K562 (cell line): ENCODE measurements around the gene CDC42SE2. TPM values are rescaled to one million over a fixed set of nuclear protein-coding genes. Genes with fewer than 3 reads are reported as not detected.
A peak's percentile ranks its signal among the peaks of the same experiment; 100 is the strongest.

ENCODE experiments used
- ATF1 ChIP-seq, 2 experiments: fragments of 450-650 bp in 1 of 2; IDR thresholded peaks; 2 replicates each; pipeline ENCODE4 v1.6.1; 2016; ENCODE audit warnings: missing compliant biosample characterization in 1 of 2, missing genetic modification characterization in 1 of 2
- BRD4 ChIP-seq: fragments of 200-600 bp; sonication (generic); IDR thresholded peaks from 2 replicates; pipeline ENCODE4 v1.6.1; 2017; ENCODE audit warnings: inconsistent platforms
- FOXP4 ChIP-seq: sonication (generic); formaldehyde crosslinking; IDR thresholded peaks from 2 replicates; pipeline ENCODE4 v1.8.0; 2022; ENCODE audit warnings: mild to moderate bottlenecking, missing genetic modification reagents, borderline replicate concordance
- HDAC6 ChIP-seq: IDR thresholded peaks from 2 replicates; pipeline ENCODE4 v1.6.1; 2012; ENCODE audit warnings: low read depth, mild to moderate bottlenecking, control low read depth, inconsistent platforms, low read length, moderate library complexity
- HSF4 ChIP-seq: fragments of 250-450 bp; sonication (Bioruptor Pico); IDR thresholded peaks from 2 replicates; pipeline ENCODE4 v2.1.2; 2022; ENCODE audit warnings: mild to moderate bottlenecking, moderate library complexity, borderline replicate concordance
- ILK ChIP-seq: fragments of 450-650 bp; IDR thresholded peaks from 2 replicates; pipeline ENCODE4 v1.6.1; 2016; ENCODE audit warnings: missing genetic modification characterization, low read depth, mild to moderate bottlenecking, missing compliant biosample characterization, moderate library complexity, borderline replicate concordance
- KDM5B ChIP-seq: fragments of 200-600 bp; sonication (generic); IDR thresholded peaks from 2 replicates; pipeline ENCODE4 v1.6.1; 2012; ENCODE audit warnings: low read depth, mild to moderate bottlenecking, moderate library complexity, low read length, control low read depth, inconsistent platforms; ENCODE audit not compliant: insufficient replicate concordance
- KLF10 ChIP-seq: fragments of 250-450 bp; sonication (Bioruptor Pico); IDR thresholded peaks from 2 replicates; pipeline ENCODE4 v1.6.1; 2021; ENCODE audit warnings: matching md5 sums
- NCOA1 ChIP-seq: fragments of 450-650 bp; IDR thresholded peaks from 2 replicates; pipeline ENCODE4 v1.6.1; 2016; ENCODE audit warnings: low read depth
- NR4A1 ChIP-seq, 2 experiments: fragments of 250-450 bp in 1 of 2; fragments of 450-650 bp in 1 of 2; sonication (Bioruptor Pico) in 1 of 2; IDR thresholded peaks; 2 replicates each; pipeline versions ENCODE4 v1.4.0 to v1.6.1; 2016 to 2020; ENCODE audit warnings: mild to moderate bottlenecking in 2 of 2, missing compliant biosample characterization in 1 of 2, missing genetic modification characterization in 1 of 2, moderate library complexity in 1 of 2
- PHF20 ChIP-seq: fragments of 450-650 bp; IDR thresholded peaks from 2 replicates; pipeline ENCODE4 v1.6.1; 2018; ENCODE audit not compliant: partially characterized antibody
- PML ChIP-seq: IDR thresholded peaks from 2 replicates; pipeline ENCODE4 v1.6.1; 2012; ENCODE audit warnings: low read length, inconsistent platforms
- PTBP1 ChIP-seq: fragments of 200-400 bp; formaldehyde crosslinking; IDR thresholded peaks from 2 replicates; pipeline ENCODE4 v1.6.1; 2017; ENCODE audit warnings: low read depth, low read length
- RNF2 ChIP-seq: sonication (generic); IDR thresholded peaks from 2 replicates; pipeline ENCODE4 v1.6.1; 2016
- TGIF2 ChIP-seq: sonication (generic); formaldehyde crosslinking; IDR thresholded peaks from 2 replicates; pipeline ENCODE4 v1.8.1; 2022; ENCODE audit warnings: mild to moderate bottlenecking, missing genetic modification reagents, moderate library complexity
- ZBTB33 ChIP-seq: sonication (generic); formaldehyde crosslinking; IDR thresholded peaks from 2 replicates; pipeline ENCODE4 v1.8.1; 2023; ENCODE audit warnings: mild to moderate bottlenecking, missing genetic modification reagents
- ZFP91 ChIP-seq: sonication (generic); formaldehyde crosslinking; IDR thresholded peaks from 2 replicates; pipeline ENCODE4 v1.8.0; 2022; ENCODE audit warnings: mild to moderate bottlenecking, missing genetic modification reagents
- ZNF165 ChIP-seq: fragments of 250-450 bp; sonication (Bioruptor Pico); IDR thresholded peaks from 2 replicates; pipeline ENCODE4 v1.4.0; 2020; ENCODE audit warnings: borderline replicate concordance
- polyA plus RNA-seq, 8 experiments: library from polyadenylated mRNA; depleted of rRNA in 4 of 8; stranded (reverse) in 5 of 8; unstranded in 3 of 8; fragments of >200 nt; fragmentation: Nextera tagmentation in 2 of 8; fragmentation: Illumina TruSeq in 1 of 8; extraction: Ambion mirVana in 2 of 8; extraction: Trizol in 1 of 8; gene quantifications; 2 replicates each; pipeline versions ENCODE4 v1.2.1 to v1.2.3, GENCODE V29; 2011 to 2014; ENCODE audit warnings: inconsistent platforms in 1 of 8, missing spikeins in 1 of 8
- total RNA-seq, 7 experiments: library from RNA; depleted of rRNA in 6 of 7; stranded (reverse); fragments of >200 nt in 6 of 7; fragmentation: Illumina TruSeq in 2 of 7; extraction: Trizol in 2 of 7; gene quantifications; 2 replicates each; pipeline versions ENCODE4 v1.2.1 to v1.2.3, GENCODE V29; 2011 to 2021; ENCODE audit warnings: low replicate concordance in 1 of 7

Gene CDC42SE2
- total and polyA plus RNA-seq, 9 of the 15 experiments (the other 6 are each of a cell fraction or from before 2014, with no cell fraction given), result 24.8 to 44.3 (median 32.7) TPM

- no peak for TF ChIP-seq ZBTB33 (CRISPR knock-in tag)
- TF ChIP-seq PHF20, result peak; percentile 19
- no peak for TF ChIP-seq NCOA1
- no peak for TF ChIP-seq ZFP91 (CRISPR knock-in tag)
- TF ChIP-seq HDAC6, result no peak
- no peak for TF ChIP-seq NR4A1 (CRISPR knock-in tag; IDR thresholded peaks at IDR 0.05)
- no peak for TF ChIP-seq NR4A1 (tag; IDR thresholded peaks at IDR 0.05)
- TF ChIP-seq BRD4, result no peak
- TF ChIP-seq HSF4 (CRISPR knock-in tag), result no peak
- TF ChIP-seq TGIF2 (CRISPR knock-in tag), result no peak
- no peak for TF ChIP-seq KLF10
- no peak for TF ChIP-seq FOXP4
- TF ChIP-seq PML, result peak; percentile 81; the same call in 1 of the 2 replicates
- no peak for TF ChIP-seq ILK (tag)
- no peak for TF ChIP-seq ZNF165
- TF ChIP-seq ATF1 (CRISPR knock-in tag; IDR thresholded peaks at IDR 0.05), result no peak
- TF ChIP-seq ATF1 (tag; IDR thresholded peaks at IDR 0.05), result no peak
- TF ChIP-seq PTBP1, result no peak
- peak; percentile 77 for TF ChIP-seq KDM5B
- no peak for TF ChIP-seq RNF2
These were observed at the start of gene CDC42SE2 (continued) for GRCh38 chr5:131263648-131264450.
